MM.1S (cell line): Measurements from ENCODE around the gene AHNAK.

ENCODE experiments used
- CTCF ChIP-seq: fragments of 300-600 bp; sonication (generic); IDR thresholded peaks from 2 replicates; pipeline ENCODE4 v1.5.1; 2016; ENCODE audit warnings: antibody characterized with exemption, low read length, mixed read lengths
- EZH2 ChIP-seq: fragments of 300-600 bp; sonication (generic); optimal IDR thresholded peaks from 2 replicates; pipeline ENCODE3; 2017; ENCODE audit warnings: low read depth, mild to moderate bottlenecking, antibody characterized with exemption, low read length, mixed read lengths

DNA sequence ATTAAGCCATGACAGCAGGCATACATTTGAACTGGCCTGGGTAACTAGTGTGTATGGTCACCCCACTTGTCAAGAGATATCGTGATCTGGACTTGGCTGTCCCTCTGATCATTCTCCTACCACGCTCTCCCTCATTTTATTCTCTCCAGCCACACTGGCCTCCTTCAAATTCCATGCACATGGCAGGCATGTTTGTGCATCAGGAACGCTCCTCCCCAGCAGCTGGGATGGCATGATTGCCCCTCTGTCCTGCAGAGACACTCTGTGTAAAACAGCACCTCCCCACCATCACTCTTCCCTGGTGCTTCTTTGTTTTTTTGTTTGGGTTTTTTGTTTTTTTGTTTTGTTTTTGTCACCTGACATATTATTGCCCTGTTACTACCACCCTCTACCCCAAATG, 159.2 kb downstream of the AHNAK start:
- TF ChIP-seq CTCF (no peak), EZH2 (no peak)
